NCI-H82 (cell line): ENCODE results near the gene POLR1G.
"Not testable (repeated sequence)": the region's sequence is repeated elsewhere in the genome, so short reads cannot be mapped to it uniquely, and the experiment has no call there.

ENCODE experiments used
- DNase-seq: peaks from one replicate; lab custom pipeline; 2025; lab: John Stamatoyannopoulos, UW

The POLR1G gene

DNA sequence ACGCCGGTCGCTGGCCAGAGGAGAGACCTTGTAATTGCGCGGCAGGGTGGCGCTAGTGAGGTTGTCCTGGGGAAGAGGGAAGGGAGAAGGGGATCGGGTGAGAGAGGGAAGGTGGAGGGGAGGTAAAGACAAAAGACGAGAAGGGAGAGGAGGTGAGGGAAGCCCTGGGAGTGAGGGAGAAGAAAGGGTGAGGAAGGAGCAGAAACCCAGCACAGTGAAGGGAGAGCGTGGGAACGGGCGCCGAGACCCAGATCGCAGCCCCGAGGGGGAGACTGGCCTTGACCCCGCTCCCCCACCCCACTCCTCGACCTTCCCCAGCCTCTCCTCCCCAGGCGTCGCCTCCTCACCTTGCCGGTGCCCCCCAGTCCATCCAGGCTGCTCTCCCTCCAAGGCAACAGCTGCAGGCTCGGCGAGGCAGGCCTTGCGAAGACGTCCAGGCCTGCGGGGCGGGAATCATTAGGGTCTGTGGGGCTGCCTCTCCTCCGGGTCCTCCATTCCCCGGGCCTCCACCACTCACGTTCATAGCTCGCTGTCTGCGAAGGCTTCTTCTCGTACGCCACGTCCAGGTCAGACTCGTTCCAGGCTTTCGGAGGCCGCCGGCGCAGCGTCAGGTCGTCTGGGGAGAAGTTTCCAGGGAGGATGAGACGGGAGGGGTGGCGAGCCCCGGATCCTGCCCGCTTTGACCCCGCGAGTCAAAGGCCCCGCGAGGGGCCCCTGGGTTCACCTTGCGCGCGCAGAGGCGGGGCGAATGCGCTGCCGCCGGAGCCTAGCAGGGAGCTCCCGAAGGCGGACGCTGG is 10.4 kb upstream of the POLR1G start:
- no peak for DNase-seq

DNA sequence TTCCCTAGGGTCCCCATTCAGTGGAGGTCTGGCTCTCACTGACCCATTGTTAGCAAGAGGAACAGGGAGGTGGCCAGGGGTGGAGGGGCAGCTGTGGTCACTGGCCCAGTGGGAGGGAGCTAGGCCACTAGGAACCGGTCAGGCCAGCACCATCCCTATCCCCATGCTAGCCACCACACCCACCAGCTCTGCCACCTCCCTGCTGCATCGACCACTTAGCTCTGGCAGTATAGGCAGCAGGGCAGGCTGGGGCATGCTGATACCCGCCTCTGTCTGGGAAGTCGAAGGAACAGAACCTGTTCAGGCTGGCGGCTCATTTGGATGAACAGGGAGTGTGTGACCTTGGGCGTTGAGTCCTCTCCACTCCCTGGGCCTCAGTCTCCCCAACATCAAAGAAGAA is 6.3 kb upstream of the POLR1G start:
- DNase-seq: no peak

DNA sequence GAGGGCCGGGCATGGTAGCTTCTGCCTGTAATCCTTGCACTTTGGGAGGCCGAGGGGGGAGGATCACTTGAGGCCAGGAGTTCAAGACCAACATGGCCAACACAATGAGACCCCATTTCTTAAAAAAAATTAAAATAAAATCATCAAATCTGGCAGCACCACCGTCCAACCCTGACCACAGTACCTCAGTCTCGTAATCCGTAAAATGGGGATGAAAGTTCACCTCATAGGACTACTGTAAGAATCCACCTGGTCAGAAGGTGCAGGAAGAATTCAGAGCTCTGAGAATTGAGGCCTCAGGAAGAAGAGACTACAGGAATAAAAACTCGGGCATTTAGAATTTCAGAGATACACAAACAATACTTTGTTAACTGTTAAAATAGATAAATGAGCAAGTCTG is 4.6 kb upstream of the POLR1G start:
- no peak for DNase-seq

DNA sequence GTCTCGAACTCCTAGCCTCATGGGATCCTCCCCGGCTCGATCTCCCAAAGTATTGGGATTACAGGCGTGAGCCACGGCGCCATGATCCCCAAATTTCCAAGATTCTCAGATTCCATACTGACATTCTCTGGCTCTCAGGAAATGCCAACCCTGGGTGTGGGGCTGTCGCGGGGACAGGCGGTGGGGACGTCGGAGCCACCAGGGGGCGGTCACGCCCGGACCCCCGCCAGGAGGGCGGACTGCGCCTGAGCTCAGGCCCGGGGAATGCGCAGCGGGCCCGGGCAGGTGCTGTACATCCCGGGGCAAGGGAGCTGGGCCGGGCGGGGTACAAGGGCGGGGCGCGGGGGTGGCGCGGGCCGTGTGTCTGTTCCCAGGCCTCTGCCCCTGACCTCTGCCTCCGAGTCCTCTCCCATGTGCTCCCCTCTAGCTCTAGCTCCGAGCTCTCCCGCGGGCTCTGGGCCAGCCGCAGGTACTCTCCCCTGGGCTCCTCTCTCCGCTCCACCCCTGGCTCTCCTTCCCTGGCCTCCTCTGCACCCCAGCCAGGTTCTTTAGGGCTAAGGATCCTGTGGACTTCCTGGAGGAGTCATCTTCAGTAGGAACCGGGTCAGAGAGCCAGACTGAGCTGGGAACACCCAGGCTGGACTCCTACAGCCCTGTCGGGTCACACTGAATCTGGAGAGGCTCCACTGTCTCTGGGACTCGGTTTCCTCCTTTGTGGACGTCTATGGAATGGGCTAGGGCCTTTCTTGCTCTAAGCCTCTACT is 4.0 kb upstream of the POLR1G start:
- DNase-seq: no peak

DNA sequence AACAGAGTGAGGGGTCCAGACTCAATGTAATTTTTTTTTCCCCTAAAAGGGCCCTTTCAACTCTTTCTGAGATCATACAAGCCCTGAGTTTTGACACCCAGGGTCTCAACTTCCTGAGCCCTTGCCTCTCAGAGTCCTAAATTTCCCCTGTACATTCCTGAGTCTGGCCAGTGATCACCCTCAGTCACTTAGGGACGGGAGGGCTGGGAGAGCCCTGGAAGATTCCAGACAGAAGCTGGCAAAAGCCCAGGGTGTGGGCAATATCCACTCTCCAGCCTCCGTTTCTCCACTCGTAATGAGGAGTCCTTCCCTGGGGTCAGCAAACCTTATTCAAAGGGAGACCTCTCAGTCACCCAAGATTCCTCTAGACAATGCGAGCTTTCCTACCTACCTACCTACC is 3.2 kb upstream of the POLR1G start:
- DNase-seq: no peak

DNA sequence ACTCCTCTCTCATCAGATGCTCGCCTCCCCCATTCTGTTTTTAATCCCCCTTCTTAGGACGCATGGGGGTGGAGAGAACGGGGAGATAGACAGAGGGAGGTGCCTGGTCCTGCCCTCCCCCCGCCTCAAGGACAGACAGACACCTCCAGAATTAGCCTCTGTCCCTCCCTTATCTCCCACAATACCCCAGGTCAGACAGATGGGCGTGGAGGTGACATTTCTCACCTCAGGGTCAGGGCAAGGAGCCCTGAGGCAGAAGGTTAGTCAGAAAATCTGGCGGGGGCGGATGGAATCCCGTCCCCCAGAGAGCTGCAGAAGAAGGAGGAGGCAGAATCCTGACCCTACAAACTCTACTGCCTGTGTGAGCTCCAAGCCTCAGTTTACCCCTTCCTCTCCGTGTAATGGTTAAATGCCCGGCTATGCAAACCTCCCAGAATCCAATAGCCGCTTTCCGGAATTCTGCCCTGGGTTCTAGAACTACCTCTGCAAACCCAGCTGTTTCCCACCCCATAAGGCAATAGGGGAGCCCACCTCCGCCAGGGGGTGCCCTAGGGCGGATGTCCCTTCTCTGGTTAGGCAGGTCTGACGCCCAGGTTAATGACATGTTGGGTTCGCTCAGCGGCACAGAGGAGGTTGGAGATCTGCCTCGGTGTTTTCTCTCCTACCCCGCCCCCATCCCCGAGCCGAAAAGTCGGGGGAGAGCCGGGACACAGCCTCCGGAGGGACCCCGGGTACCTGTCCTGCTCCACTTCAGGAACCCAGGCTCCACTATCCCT is 2.5 kb upstream of the POLR1G start:
- DNase-seq: peak; percentile 89

DNA sequence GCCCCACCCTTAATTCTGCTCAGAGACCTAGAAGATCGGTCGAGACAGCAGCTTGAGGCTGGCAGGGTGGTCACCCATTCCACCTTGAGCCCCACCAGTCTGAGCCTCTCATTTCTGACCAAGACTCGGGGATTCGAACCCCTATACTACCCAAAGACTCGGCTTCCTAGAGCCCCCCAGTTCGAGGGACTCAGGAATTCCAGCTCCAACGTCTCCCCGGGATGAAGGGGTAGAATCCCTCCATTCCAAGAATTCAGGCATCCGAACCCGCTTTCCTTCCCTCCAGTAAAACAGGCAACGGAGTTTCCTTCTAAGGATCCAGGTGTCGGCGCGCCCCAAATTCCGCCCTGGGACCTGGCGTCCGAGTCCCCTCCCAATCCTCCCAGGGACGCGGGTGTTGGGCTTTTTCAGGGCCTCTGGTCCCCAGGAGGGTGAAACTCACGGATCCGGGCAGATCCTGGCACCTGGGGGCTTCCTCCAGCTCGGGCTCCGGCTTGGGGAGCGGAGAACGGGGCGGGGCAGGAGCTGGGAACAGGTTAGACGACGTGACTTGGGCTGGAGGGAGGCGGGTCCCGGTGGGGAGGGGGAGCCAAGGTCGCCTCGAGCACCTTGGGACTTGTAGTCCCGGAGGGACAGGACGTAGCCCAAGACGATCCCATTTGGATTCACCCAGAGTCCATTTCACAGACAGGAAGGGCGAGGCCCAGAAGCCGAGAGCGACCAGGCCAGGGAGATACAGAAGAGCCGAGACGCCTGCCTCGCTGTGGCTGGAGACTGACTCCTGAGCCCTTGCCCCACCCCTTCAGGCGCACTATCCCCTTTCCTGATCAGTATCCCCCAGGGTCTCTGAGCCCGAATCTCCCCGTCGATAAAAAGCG is 1.6 kb upstream of the POLR1G start, which contains the start of gene PPP1R13L:
Gene PPP1R13L, minus strand, starts transcription at position 513 of the 878 bp plus-strand sequence. CDS start 6,751 bp downstream, outside the sequence.
- DNase-seq: peak; percentile 95

DNA sequence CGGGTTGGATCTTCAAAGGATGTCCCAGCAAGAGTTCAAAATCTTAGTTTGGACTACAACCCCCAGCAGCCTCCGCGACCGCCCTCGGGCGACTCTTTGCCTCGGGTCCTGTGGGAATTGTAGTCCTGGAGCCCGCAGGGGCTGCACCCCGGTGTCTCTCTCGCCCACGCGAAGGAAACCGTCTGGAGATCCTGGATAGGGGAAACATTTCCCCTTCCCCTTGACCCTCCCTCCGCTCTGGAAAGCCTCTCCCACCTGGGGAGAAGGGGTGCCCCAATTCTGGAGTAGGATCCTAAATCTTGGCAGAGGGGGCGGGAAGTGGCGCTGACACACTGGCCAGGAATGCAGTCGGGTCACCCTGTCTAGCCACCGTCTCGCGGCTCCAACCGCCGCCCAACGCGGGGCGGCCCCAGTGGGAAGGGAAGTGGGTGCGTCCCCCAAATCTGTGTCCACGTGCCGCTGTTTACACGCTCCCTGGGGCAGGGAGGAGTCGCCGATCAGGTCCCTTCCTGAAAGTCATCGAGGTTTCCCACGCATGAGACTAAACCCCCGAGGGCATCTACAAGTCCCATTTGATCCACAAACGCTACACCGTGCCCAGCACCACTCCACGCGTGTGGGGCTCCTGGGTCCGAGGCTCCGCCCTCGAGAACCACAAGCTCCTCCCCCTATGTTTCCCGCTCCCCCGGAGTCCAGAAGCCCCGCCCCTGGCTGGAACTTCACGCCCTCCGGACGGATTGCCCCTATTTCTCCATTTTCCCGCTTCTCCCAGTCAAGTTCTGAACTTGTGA is 814 bp upstream of the POLR1G start:
- DNase-seq: peak; percentile 98

DNA sequence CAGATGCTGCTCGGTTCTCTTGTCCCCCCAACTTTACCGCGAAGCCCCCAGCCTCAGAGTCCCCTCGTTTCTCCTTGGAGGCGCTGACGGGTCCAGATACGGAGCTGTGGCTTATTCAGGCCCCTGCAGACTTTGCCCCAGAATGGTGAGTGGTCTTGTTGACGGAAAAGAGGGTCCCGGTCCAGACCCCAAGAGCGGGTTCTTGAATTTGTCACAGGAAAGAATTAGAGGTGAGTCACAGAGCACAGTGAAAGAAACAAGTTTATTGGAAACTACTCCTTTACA is 589 bp downstream of the POLR1G start:
- no peak for DNase-seq

DNA sequence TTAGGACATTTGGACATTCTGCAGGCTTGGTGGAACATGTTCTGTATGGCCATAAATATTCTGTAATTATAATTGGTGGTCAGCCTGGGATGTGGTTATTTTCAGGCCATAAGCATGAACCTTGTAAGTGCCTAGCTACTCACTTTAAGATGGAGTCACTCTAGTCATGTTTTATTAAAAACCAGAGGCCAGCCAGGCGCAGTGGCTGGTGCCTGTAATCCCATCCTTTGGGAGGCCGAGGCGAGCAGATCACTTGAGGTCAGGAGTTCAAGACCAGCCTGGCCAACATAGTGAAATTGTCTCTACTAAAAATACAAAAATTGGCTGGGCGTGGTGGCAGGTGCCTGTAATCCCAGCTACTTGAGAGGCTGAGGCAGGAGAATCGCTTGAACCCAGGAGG is 1.1 kb downstream of the POLR1G start:
- DNase-seq: not testable (repeated sequence)

DNA sequence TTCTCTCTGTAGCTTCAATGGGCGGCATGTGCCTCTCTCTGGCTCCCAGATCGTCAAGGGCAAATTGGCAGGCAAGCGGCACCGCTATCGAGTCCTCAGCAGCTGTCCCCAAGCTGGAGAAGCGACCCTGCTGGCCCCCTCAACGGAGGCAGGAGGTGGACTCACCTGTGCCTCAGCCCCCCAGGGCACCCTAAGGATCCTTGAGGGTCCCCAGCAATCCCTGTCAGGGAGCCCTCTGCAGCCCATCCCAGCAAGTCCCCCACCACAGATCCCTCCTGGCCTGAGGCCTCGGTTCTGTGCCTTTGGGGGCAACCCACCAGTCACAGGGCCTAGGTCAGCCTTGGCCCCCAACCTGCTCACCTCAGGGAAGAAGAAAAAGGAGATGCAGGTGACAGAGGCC is 1.7 kb downstream of the POLR1G start:
- DNase-seq: no peak

DNA sequence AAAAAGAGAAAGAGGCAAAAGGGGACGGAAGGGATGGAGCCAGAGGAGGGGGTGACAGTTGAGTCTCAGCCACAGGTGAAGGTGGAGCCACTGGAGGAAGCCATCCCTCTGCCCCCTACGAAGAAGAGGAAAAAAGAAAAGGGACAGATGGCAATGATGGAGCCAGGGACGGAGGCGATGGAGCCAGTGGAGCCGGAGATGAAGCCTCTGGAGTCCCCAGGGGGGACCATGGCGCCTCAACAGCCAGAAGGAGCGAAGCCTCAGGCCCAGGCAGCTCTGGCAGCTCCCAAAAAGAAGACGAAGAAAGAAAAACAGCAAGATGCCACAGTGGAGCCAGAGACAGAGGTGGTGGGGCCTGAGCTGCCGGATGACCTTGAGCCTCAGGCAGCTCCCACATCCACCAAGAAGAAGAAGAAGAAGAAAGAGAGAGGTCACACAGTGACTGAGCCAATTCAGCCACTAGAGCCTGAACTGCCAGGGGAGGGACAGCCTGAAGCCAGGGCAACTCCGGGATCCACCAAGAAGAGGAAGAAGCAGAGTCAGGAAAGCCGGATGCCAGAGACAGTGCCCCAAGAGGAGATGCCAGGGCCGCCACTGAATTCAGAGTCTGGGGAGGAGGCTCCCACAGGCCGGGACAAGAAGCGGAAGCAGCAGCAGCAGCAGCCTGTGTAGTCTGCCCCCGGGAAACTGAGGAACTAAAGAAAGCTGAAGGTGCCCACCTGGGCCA is 2.5 kb downstream of the POLR1G start:
- no peak for DNase-seq

DNA sequence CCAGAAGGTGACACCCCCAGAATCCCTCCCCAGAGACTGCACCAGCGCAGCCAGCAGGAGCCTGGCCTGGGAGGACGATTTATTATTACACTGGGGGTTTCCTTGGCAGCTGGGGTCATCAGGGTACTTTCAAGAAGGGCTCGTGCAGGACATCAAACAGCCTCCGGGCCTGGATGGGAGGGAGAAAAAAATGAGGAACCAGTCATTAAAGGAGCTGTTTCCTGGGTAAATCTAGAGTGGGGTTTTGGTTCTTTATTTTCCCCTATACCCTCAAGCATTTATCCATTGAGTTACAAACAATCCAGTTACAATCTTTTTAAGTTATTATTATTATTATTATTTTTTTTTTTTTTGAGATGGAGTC is 3.1 kb downstream of the POLR1G start:
- DNase-seq: no peak

DNA sequence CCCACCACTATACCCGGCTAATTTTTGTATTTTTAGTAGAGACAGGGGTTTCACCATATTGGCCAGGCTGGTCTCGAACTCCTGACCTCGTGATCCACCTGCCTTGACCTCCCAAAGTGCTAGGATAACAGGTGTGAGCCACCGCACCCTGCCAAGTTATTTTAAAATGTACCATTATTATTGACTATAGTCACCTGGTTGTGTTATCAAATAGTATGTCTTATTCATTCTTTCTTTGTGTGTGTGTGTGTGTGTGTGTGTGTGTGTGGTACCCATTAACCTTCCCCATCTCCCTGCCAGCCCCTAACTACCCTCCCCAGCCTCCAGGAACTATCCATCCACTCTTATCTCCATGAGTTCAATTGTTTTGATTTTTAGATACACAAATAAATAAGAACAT is 3.9 kb downstream of the POLR1G start:
- not testable (repeated sequence) for DNase-seq

DNA sequence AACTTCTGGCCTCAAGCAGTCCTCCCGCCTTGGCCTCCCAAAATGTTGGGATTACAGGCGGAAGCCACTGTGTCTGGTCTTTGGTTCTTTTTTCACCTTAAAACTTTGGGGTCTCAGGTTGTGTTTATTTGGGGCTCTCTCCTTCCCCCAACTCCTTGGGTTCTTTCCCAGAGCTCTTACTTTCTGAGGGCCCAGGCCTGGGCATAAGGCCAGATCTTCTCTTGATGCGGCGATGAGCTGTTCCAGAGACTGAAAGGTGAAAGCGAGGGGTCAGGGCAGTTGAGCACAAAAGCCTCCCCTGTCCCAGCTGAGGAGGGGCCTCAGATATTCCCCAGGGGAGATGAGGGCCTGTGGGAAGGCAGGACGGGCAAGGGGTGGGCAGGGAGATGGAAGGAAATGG is 7.1 kb downstream of the POLR1G start:
- no peak for DNase-seq

DNA sequence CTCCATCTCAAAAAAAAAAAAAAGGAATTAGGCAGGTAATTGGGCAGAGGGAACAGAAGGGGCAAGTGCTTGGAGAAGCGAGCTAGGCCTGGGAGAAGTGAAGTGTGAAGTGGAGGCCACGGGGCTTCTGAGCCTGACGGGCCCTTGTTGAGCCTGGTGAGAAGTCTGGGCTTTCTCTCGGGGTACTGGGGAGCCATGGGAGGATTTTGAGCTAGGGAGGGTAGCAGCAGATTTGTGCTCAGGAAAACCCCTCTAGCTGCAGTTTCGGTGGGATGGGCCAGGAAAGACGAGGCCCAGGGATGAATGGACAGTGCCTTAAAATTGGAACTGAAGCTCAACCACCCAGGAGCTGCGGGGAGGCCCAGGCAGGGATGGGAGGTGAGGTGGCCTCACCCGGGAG is 8.0 kb downstream of the POLR1G start:
- no peak for DNase-seq

DNA sequence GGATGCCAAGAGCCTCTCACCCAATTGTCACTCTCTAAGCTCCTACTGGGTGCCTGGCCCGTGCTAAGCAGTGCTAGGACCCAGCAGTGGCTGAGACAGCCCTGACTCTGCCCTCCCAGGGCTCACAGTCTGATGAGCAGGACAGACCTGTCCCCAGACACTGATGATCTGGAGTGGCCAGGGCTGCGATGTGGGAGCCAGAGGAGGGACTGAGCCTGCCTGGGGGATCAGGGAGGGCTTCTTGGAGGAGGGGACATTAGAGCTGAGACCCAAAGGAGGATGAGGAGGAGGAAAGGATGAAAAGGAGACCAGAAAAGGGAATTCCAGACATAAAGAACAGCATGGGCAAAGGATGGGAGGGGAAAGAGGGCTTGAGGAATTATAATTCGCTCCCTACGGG is 10.7 kb downstream of the POLR1G start:
- no peak for DNase-seq

DNA sequence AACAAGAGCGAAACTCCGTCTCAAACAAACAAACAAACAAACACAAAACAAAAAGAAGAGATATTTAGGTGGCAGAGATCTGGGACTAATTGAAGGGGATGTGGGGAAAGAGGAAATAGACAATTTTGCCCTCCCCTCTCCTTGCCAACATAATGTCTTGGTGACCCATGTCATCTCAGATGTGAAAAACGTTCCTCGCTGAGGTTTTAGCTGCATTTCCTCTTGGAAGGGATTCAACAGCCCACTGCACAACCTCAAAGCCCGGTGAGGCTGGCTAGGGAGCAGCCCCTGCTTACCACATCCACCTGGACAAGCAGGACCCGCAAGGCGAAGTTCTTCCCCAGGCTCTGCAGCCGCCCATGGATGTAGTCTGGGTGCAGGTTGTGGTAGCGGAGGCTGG is 12.4 kb downstream of the POLR1G start:
- no peak for DNase-seq

DNA sequence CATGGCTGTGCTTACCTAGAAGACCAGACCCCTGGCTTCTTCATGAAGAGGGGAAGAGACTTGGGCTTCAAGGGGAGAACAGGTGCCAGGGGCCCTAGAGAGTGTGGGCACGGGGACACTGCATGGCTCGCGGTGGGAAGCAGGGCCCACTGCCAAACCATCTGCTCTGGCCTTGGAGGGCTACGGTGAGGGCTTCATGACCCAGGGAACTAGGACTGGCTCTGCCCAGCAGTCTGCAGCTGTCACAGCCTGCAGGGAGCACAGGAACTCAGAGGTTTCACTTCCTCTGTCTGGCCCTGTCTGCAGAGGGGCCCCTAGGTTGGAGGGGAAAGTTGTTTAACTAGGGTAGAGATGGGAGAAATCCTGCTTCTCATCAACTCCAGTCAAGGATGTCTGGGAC is 13.0 kb downstream of the POLR1G start:
- DNase-seq: no peak

DNA sequence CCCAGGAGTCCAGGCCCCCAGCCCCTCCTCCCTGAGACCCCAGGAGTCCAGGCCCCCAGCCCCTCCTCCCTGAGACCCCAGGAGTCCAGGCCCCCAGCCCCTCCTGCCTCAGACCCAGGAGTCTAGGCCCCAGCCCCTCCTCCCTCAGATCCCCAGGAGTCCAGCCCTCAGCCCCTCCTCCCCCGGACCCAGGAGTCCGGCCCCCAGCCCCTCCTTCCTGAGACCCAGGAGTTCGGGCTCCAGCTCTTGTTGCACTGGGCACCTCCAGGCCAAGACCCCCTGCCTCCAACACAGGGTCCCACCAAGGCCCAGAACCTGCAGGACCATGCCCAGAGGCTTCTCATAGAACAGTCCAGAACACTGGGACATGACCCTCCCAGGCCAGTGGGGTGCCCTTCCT is 13.5 kb downstream of the POLR1G start:
- no peak for DNase-seq
